Measurements from ENCODE around the gene LRRC41. TPM values are rescaled to one million over a fixed set of nuclear protein-coding genes. Genes with fewer than 3 reads are reported as not detected.
"Not testable (repeated sequence)": the region's sequence is repeated elsewhere in the genome, so short reads cannot be mapped to it uniquely, and the experiment has no call there.

Gene LRRC41
- total and polyA plus RNA-seq, 2 experiments from 2014 or later, result 103 to 133 TPM

DNA sequence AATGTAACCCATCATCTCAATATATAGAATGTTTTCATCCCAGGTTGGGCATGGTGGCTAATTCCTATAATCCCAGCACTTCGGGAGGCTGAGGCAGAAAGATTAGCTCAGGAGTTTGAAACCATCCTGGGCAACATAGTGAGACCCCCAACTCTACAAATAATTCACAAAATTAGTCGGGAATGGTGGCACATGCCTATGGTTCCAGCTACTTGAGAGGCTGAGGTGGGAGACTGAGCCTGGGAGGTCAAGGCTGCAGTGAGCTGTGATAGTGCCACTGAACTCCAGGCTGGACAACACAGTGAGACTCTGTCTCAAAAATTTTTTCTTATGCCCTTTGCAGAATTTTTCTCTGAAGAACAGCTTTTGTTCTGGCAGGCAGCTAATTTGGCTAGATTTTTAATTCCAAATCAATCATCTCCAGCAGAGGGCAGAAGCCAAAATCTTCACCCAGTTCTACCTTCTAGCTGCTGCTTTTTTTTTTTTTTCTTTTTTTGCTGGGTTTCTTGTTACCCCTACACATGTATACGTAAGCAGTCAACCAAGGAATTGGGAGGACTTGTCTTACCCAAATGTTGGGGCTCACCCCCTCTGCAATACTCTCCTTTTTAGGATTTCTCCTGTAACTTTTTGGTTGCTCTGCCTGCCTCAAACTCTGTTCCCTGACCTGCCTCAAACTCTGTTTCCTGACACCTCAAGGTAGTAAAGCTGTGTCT lies 58.6 kb downstream of the LRRC41 start:
- peak; percentile 60 for DNase-seq
- Histone ChIP-seq H3K4me1 (ENCODE audit: insufficient read depth) (peaks cover 11% of the 10 kb centered on the region; the same call in 1 of the 2 replicates), H3K9ac (no peak overlapping the region), H3K4me3 (no peak overlapping the region), H3F3A (ENCODE audit: insufficient read depth) (no peaks in the 10 kb centered on the region), H2AFZ (no peak overlapping the region), H4K20me1 (ENCODE audit: insufficient read depth) (no peaks in the 10 kb centered on the region), H3K9me2 (ENCODE audit: insufficient read depth) (no peaks in the 10 kb centered on the region), H3K9me3 (ENCODE audit: low read depth) (no peaks in the 10 kb centered on the region), H3K79me2 (ENCODE audit: insufficient read depth) (peaks cover 11% of the 10 kb centered on the region), H3K36me3 (ENCODE audit: low read depth) (no peaks in the 10 kb centered on the region), H3K27me3 (replicated peaks; ENCODE audit: insufficient read depth) (no peaks in the 10 kb centered on the region), H3K27ac (no peak overlapping the region), H3K4me2 (ENCODE audit: unreplicated experiment) (no peak overlapping the region)
- WGBS, 2 experiments (ENCODE audit: low coverage in 1 of 2, low lambda C conversion rate in 2 of 2, missing lambda C conversion rate in 2 of 2), result 73 to 77% methylated on average over 3 of the region's 3 CpGs
- TF ChIP-seq EZH2 (IDR thresholded peaks at IDR 0.05; ENCODE audit: insufficient read depth, poor library complexity, severe bottlenecking) (no peak), EZH2phosphoT487 (IDR thresholded peaks at IDR 0.05; ENCODE audit: insufficient read depth, low read depth) (no peak)
- in situ Hi-C loops (cut with MboI), result no loop called here

DNA sequence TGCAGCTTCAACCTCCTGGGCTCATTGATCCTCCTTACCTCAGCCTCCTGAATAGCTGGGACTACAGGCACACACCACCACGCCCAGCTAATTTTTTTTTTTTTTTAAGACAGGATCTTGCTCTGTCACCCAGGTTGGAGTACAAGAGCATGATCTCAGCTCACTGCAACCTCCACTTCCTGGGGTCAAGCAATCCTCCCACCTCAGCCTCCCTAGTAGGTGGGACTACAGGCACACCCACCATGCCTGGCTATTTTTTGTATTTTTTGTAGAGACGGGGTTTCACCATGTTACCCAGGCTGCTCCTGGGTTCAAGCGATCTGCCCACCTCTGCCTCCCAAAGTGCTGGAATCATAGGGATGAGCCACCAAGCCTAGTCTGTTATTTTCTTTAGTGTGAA lies 59.6 kb downstream of the LRRC41 start:
- H3K27me3 ChIP-seq (replicated peaks; ENCODE audit: insufficient read depth); H3K4me3 ChIP-seq; H2AFZ ChIP-seq; DNase-seq; H3F3A ChIP-seq (ENCODE audit: insufficient read depth); H4K20me1 ChIP-seq (ENCODE audit: insufficient read depth); H3K79me2 ChIP-seq (ENCODE audit: insufficient read depth); H3K36me3 ChIP-seq (ENCODE audit: low read depth); H3K9ac ChIP-seq; H3K27ac ChIP-seq; in situ Hi-C loops (cut with MboI); H3K4me2 ChIP-seq (ENCODE audit: unreplicated experiment); H3K9me2 ChIP-seq (ENCODE audit: insufficient read depth); H3K9me3 ChIP-seq (ENCODE audit: low read depth): not testable (repeated sequence)
- WGBS, 2 experiments (ENCODE audit: low coverage in 1 of 2, low lambda C conversion rate in 2 of 2, missing lambda C conversion rate in 2 of 2), result 72 to 79% methylated on average over 3 of the region's 3 CpGs
- peaks cover 11% of the 10 kb centered on the region; the same call in 1 of the 2 replicates for H3K4me1 ChIP-seq (ENCODE audit: insufficient read depth)

DNA sequence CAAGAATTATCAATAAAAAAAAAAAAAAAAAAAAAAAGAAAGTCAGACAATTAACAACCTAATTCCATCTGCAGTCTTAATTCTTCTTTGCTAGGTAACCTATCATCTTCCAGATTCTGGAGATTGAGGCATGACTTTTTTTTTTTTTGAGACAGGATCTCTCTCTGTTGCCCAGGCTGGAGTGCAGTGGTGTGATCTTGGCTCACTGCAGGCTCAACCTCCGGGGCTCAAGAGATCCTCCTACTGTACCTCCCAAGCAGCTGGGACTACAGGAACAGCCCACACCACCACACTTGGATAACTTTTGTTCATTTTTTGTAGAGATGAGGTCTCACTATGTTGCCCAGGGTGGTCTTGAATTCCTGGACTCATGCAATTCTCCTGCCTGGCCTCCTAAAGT lies 60.5 kb downstream of the LRRC41 start:
- Histone ChIP-seq H3K9me3 (ENCODE audit: low read depth) (no peaks in the 10 kb centered on the region), H3K36me3 (ENCODE audit: low read depth) (no peaks in the 10 kb centered on the region), H3K79me2 (ENCODE audit: insufficient read depth) (no peaks in the 10 kb centered on the region), H3F3A (ENCODE audit: insufficient read depth) (0 out of 2 replicates have a peak, but pooled peaks cover 3% of the 10 kb centered on the region), H3K27me3 (replicated peaks; ENCODE audit: insufficient read depth) (no peaks in the 10 kb centered on the region), H2AFZ (no peak overlapping the region), H3K4me3 (no peak overlapping the region), H3K9ac (no peak overlapping the region), H3K4me1 (ENCODE audit: insufficient read depth) (0 out of 2 replicates have a peak, but pooled peaks cover 6% of the 10 kb centered on the region), H3K9me2 (ENCODE audit: insufficient read depth) (no peaks in the 10 kb centered on the region), H3K4me2 (ENCODE audit: unreplicated experiment) (no peak overlapping the region), H4K20me1 (ENCODE audit: insufficient read depth) (no peaks in the 10 kb centered on the region), H3K27ac (no peak overlapping the region)
- TF ChIP-seq EZH2phosphoT487 (IDR thresholded peaks at IDR 0.05; ENCODE audit: insufficient read depth, low read depth) (no peak), EZH2 (IDR thresholded peaks at IDR 0.05; ENCODE audit: insufficient read depth, poor library complexity, severe bottlenecking) (no peak)
- WGBS, 2 experiments (ENCODE audit: low coverage in 1 of 2, low lambda C conversion rate in 2 of 2, missing lambda C conversion rate in 2 of 2), result 0% methylated on average over 1 of the region's 1 CpG
- in situ Hi-C loops (cut with MboI), result no loop called here
- DNase-seq, result no peak

DNA sequence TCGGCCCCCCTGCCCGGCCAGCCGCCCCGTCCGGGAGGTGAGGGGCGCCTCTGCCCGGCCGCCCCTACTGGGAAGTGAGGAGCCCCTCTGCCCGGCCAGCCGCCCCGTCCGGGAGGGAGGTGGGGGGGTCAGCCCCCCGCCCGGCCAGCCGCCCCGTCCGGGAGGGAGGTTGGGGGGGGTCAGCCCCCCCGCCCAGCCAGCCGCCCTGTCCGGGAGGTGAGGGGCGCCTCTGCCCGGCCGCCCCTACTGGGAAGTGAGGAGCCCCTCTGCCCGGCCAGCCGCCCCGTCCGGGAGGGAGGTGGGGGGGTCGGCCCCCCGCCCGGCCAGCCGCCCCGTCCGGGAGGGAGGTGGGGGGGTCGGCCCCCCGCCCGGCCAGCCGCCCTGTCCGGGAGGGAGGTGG lies 61.7 kb downstream of the LRRC41 start:
- 78% methylated on average over 9 of the region's 38 CpGs; no CpG with 5 or more reads in 1 of the 2 experiments for WGBS, 2 experiments (ENCODE audit: low coverage in 1 of 2, low lambda C conversion rate in 2 of 2, missing lambda C conversion rate in 2 of 2)
- in situ Hi-C loops (cut with MboI); H3K36me3 ChIP-seq (ENCODE audit: low read depth); H3K9me2 ChIP-seq (ENCODE audit: insufficient read depth); H3K9ac ChIP-seq; H3K27ac ChIP-seq; H3K9me3 ChIP-seq (ENCODE audit: low read depth); H3K27me3 ChIP-seq (replicated peaks; ENCODE audit: insufficient read depth); H3F3A ChIP-seq (ENCODE audit: insufficient read depth); H4K20me1 ChIP-seq (ENCODE audit: insufficient read depth); H3K4me2 ChIP-seq (ENCODE audit: unreplicated experiment); H3K4me1 ChIP-seq (ENCODE audit: insufficient read depth); H3K4me3 ChIP-seq; H3K79me2 ChIP-seq (ENCODE audit: insufficient read depth); DNase-seq; H2AFZ ChIP-seq: not testable (repeated sequence)

DNA sequence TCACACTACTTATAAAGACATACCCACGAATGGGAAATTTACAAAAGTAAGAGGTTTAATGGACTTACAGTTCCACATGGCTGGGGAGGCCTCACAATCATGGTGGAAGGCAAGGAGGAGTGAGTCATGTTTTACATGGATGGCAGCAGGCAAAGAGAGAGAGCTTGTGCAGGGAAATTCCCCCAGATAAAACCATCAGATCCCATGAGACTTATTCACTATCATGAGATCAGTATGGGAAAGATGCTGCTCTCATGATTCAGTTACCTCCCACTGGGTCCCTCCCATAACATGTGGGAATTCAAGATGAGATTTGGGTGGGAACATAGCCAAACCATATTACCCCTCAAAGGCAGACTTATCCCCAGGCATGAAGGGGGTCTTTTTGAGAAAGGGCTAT lies 64.6 kb downstream of the LRRC41 start:
- H4K20me1 ChIP-seq (ENCODE audit: insufficient read depth); H2AFZ ChIP-seq; H3K4me2 ChIP-seq (ENCODE audit: unreplicated experiment); H3K36me3 ChIP-seq (ENCODE audit: low read depth); H3K27me3 ChIP-seq (replicated peaks; ENCODE audit: insufficient read depth); H3K9me2 ChIP-seq (ENCODE audit: insufficient read depth); H3K27ac ChIP-seq; H3F3A ChIP-seq (ENCODE audit: insufficient read depth); H3K4me3 ChIP-seq; H3K9ac ChIP-seq; in situ Hi-C loops (cut with MboI); H3K79me2 ChIP-seq (ENCODE audit: insufficient read depth); H3K9me3 ChIP-seq (ENCODE audit: low read depth); H3K4me1 ChIP-seq (ENCODE audit: insufficient read depth): not testable (repeated sequence)
- WGBS, 2 experiments (ENCODE audit: low coverage in 1 of 2, low lambda C conversion rate in 2 of 2, missing lambda C conversion rate in 2 of 2), result 30 to 35% methylated on average over 1 of the region's 1 CpG
- peak; percentile 59 for DNase-seq

Measured in GM23248 (cell line).